GM23338 (cell line): ENCODE results near the gene CTTN. TPM values are rescaled to one million over a fixed set of nuclear protein-coding genes. Genes with fewer than 3 reads are reported as not detected.

ENCODE experiments used
- ATAC-seq: fragments of 200-7000 bp; cut with Tn5 transposase; 3 replicates; pipeline ENCODE4 v1.9.1; 2020
- DNase-seq: peaks from one replicate; pipeline ENCODE4 v3.0.0-alpha.2; 2015; ENCODE audit warnings: low spot score
- H2AFZ ChIP-seq: fragments of 200-600 bp; sonication (generic); 2 replicates; pipeline ENCODE4 v1.8.0; 2016; ENCODE audit warnings: antibody characterized with exemption, mild to moderate bottlenecking, moderate library complexity
- H3F3A ChIP-seq: fragments of 200-600 bp; sonication (generic); replicated peaks from 2 replicates; pipeline ENCODE4 v1.8.0; 2017; ENCODE audit warnings: antibody characterized with exemption, mixed run types, low read depth
- H3K27ac ChIP-seq: fragments of 200-600 bp; sonication (generic); 2 replicates; pipeline ENCODE4 v1.6.1; 2016; ENCODE audit warnings: low read depth
- H3K27me3 ChIP-seq: fragments of 200-600 bp; sonication (generic); 2 replicates; pipeline ENCODE4 v1.8.0; 2016; ENCODE audit warnings: mild to moderate bottlenecking, mixed run types, moderate library complexity; ENCODE audit not compliant: insufficient read depth
- H3K36me3 ChIP-seq: fragments of 200-600 bp; sonication (generic); 2 replicates; pipeline ENCODE4 v1.8.0; 2016; ENCODE audit warnings: mild to moderate bottlenecking; ENCODE audit not compliant: insufficient read depth
- H3K4me1 ChIP-seq: fragments of 200-600 bp; sonication (generic); 2 replicates; pipeline ENCODE4 v1.8.0; 2016; ENCODE audit warnings: mild to moderate bottlenecking, moderate library complexity; ENCODE audit not compliant: insufficient read depth
- H3K4me2 ChIP-seq: fragments of 200-600 bp; sonication (generic); 2 replicates; pipeline ENCODE4 v1.7.1; 2017; ENCODE audit warnings: mixed run types
- H3K4me3 ChIP-seq: fragments of 200-600 bp; sonication (generic); 2 replicates; pipeline ENCODE4 v1.6.1; 2016; ENCODE audit warnings: mixed run types
- H3K79me2 ChIP-seq: fragments of 200-600 bp; sonication (generic); replicated peaks from 2 replicates; pipeline ENCODE4 v1.8.0; 2017; ENCODE audit warnings: mild to moderate bottlenecking; ENCODE audit not compliant: insufficient read depth
- H3K9me2 ChIP-seq: fragments of 200-600 bp; sonication (generic); 2 replicates; pipeline ENCODE4 v1.8.0; 2017; ENCODE audit not compliant: insufficient read depth
- H4K20me1 ChIP-seq: fragments of 200-600 bp; sonication (generic); replicated peaks from 2 replicates; pipeline ENCODE4 v1.8.0; 2017; ENCODE audit warnings: mild to moderate bottlenecking; ENCODE audit not compliant: insufficient read depth
- H3K27ac Mint-ChIP-seq: 2 replicates; pipeline ENCODE4 v1.8.0; 2020; ENCODE audit warnings: inconsistent platforms, mild to moderate bottlenecking, moderate library complexity, mixed read lengths
- H3K27me3 Mint-ChIP-seq: 3 replicates; pipeline ENCODE4 v1.8.0; 2022; ENCODE audit warnings: low read depth, mild to moderate bottlenecking, moderate library complexity, mixed read lengths, inconsistent platforms; ENCODE audit not compliant: insufficient read depth, poor library complexity
- H3K36me3 Mint-ChIP-seq: 3 replicates; pipeline ENCODE4 v1.8.0; 2021; ENCODE audit warnings: low read depth, mild to moderate bottlenecking, inconsistent platforms, moderate library complexity, mixed read lengths
- H3K4me1 Mint-ChIP-seq: 3 replicates; pipeline ENCODE4 v1.8.0; 2020; ENCODE audit warnings: mild to moderate bottlenecking, inconsistent platforms, mixed read lengths
- H3K4me3 Mint-ChIP-seq: 3 replicates; pipeline ENCODE4 v1.8.0; 2021; ENCODE audit warnings: moderate library complexity, mild to moderate bottlenecking, inconsistent platforms, mixed read lengths
- H3K9me3 Mint-ChIP-seq: 3 replicates; pipeline ENCODE4 v1.8.0; 2020; ENCODE audit warnings: moderate library complexity, mild to moderate bottlenecking, inconsistent platforms, mixed read lengths
- CREB1 ChIP-seq: fragments of 250-450 bp; sonication (Bioruptor Pico); IDR thresholded peaks from 2 replicates; pipeline ENCODE4 v1.5.0; 2020; ENCODE audit warnings: low read depth, mild to moderate bottlenecking, moderate library complexity
- EZH2 ChIP-seq: fragments of 200-600 bp; sonication (generic); IDR thresholded peaks from one replicate; pipeline ENCODE4 v1.8.0; 2017; ENCODE audit warnings: antibody characterized with exemption, mild to moderate bottlenecking, low read depth; ENCODE audit not compliant: unreplicated experiment
- EZH2phosphoT487 ChIP-seq: fragments of 200-600 bp; sonication (generic); IDR thresholded peaks from one replicate; pipeline ENCODE4 v1.8.1; 2018; ENCODE audit warnings: antibody characterized with exemption; ENCODE audit not compliant: unreplicated experiment
- JUNB ChIP-seq: IDR thresholded peaks from one replicate; pipeline ENCODE4 v1.6.1; 2016; ENCODE audit warnings: antibody characterized with exemption; ENCODE audit not compliant: unreplicated experiment
- NANOG ChIP-seq: IDR thresholded peaks from 2 replicates; pipeline ENCODE4 v1.6.1; 2016; ENCODE audit warnings: antibody characterized with exemption, borderline replicate concordance
- POLR2AphosphoS5 ChIP-seq: IDR thresholded peaks from 2 replicates; pipeline ENCODE4 v1.6.1; 2016; ENCODE audit warnings: antibody characterized with exemption, low read depth
- STAT1 ChIP-seq: IDR thresholded peaks from one replicate; pipeline ENCODE4 v1.6.1; 2016; ENCODE audit warnings: antibody characterized with exemption; ENCODE audit not compliant: unreplicated experiment
- ZNF114 ChIP-seq: fragments of 250-450 bp; sonication (Bioruptor Pico); IDR thresholded peaks from 2 replicates; pipeline ENCODE4 v1.5.0; 2020; ENCODE audit warnings: mild to moderate bottlenecking, moderate library complexity
- ZNF331 ChIP-seq: fragments of 250-450 bp; sonication (Bioruptor Pico); IDR thresholded peaks from 2 replicates; pipeline ENCODE4 v1.5.0; 2020; ENCODE audit warnings: low read depth, mild to moderate bottlenecking, moderate library complexity
- polyA plus RNA-seq: library from polyadenylated mRNA; unstranded; fragments of >200 nt; fragmentation: Nextera tagmentation; extraction: Ambion mirVana; gene quantifications from 2 replicates; pipeline ENCODE4 v1.2.1, GENCODE V29; 2016
- total RNA-seq: library from RNA; depleted of rRNA; stranded (reverse); fragments of >200 nt; shearing (Covaris generic); gene quantifications from 2 replicates; pipeline ENCODE4 v1.2.3, GENCODE V29; 2014
- TF ChIP-seq, protein P1 (sequence below): IDR thresholded peaks from 2 replicates; pipeline ENCODE4 v1.6.1; 2016; ENCODE audit warnings: antibody characterized with exemption
- TF ChIP-seq, protein P2 (sequence below): IDR thresholded peaks from one replicate; pipeline ENCODE4 v1.6.1; 2018; ENCODE audit warnings: antibody characterized with exemption; ENCODE audit not compliant: unreplicated experiment
- TF ChIP-seq, protein P3 (sequence below): fragments of 250-450 bp; sonication (Bioruptor Pico); IDR thresholded peaks from 2 replicates; pipeline ENCODE4 v1.5.0; 2020; ENCODE audit warnings: mild to moderate bottlenecking, moderate library complexity
- TF ChIP-seq, protein P4 (sequence below), 2 experiments: fragments of 200-600 bp in 1 of 2; sonication (generic) in 1 of 2; conservative IDR thresholded peaks; 2 replicates each; pipeline versions ENCODE4 v1.5.1 to v1.6.1; 2016 to 2017; ENCODE audit warnings: antibody characterized with exemption in 2 of 2, low read depth in 2 of 2, mild to moderate bottlenecking in 2 of 2, moderate library complexity in 1 of 2

The CTTN gene
- total and polyA plus RNA-seq, 2 experiments from 2014 or later, result 163 to 343 TPM

DNA sequence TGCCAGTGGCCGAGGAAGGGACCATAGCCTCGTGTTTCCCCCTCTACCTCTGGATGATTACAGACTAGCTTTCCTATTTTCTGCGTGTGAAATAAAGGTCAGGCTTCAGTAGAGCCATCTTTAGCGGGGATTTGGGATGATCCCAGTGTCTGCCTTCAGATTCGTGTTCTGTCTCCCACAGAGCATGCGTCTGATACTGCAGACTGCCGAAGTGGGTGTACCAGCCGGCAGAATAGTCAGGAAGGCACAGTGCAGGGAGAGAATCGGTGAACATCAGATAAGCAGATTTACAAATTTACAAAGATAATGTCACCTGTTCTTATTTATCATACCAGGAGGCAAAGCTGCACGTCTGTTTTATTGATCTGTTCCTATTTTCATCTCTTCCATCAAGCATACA is 11.1 kb downstream of the CTTN start:
- H3K4me3 Mint-ChIP-seq, result no peak overlapping the region
- Histone ChIP-seq H3K4me1 (no peaks in the 10 kb centered on the region), H3F3A (peaks cover 11% of the 10 kb centered on the region), H3K36me3 (peaks cover 68% of the 10 kb centered on the region), H3K4me2 (no peak overlapping the region), H2AFZ (no peak overlapping the region), H4K20me1 (peaks cover 15% of the 10 kb centered on the region), H3K27ac (no peak overlapping the region), H3K79me2 (peaks cover 28% of the 10 kb centered on the region), H3K4me3 (no peak overlapping the region), H3K27me3 (no peaks in the 10 kb centered on the region), H3K9me2 (no peaks in the 10 kb centered on the region)
- peaks cover 79% of the 10 kb centered on the region for H3K36me3 Mint-ChIP-seq
- ATAC-seq, result no peak
- no peaks in the 10 kb centered on the region for H3K4me1 Mint-ChIP-seq
- no peaks in the 10 kb centered on the region for H3K9me3 Mint-ChIP-seq
- TF ChIP-seq NANOG (no peak), JUNB (no peak), POLR2AphosphoS5 (no peak), CREB1 (CRISPR knock-in tag) (no peak), ZNF114 (no peak), STAT1 (no peak), EZH2phosphoT487 (no peak), EZH2 (no peak), ZNF331 (CRISPR knock-in tag) (no peak)
- TF ChIP-seq, protein P1, sequence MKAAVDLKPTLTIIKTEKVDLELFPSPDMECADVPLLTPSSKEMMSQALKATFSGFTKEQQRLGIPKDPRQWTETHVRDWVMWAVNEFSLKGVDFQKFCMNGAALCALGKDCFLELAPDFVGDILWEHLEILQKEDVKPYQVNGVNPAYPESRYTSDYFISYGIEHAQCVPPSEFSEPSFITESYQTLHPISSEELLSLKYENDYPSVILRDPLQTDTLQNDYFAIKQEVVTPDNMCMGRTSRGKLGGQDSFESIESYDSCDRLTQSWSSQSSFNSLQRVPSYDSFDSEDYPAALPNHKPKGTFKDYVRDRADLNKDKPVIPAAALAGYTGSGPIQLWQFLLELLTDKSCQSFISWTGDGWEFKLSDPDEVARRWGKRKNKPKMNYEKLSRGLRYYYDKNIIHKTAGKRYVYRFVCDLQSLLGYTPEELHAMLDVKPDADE, result no peak
- TF ChIP-seq, protein P2, sequence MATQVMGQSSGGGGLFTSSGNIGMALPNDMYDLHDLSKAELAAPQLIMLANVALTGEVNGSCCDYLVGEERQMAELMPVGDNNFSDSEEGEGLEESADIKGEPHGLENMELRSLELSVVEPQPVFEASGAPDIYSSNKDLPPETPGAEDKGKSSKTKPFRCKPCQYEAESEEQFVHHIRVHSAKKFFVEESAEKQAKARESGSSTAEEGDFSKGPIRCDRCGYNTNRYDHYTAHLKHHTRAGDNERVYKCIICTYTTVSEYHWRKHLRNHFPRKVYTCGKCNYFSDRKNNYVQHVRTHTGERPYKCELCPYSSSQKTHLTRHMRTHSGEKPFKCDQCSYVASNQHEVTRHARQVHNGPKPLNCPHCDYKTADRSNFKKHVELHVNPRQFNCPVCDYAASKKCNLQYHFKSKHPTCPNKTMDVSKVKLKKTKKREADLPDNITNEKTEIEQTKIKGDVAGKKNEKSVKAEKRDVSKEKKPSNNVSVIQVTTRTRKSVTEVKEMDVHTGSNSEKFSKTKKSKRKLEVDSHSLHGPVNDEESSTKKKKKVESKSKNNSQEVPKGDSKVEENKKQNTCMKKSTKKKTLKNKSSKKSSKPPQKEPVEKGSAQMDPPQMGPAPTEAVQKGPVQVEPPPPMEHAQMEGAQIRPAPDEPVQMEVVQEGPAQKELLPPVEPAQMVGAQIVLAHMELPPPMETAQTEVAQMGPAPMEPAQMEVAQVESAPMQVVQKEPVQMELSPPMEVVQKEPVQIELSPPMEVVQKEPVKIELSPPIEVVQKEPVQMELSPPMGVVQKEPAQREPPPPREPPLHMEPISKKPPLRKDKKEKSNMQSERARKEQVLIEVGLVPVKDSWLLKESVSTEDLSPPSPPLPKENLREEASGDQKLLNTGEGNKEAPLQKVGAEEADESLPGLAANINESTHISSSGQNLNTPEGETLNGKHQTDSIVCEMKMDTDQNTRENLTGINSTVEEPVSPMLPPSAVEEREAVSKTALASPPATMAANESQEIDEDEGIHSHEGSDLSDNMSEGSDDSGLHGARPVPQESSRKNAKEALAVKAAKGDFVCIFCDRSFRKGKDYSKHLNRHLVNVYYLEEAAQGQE, result no peak
- TF ChIP-seq, protein P3, sequence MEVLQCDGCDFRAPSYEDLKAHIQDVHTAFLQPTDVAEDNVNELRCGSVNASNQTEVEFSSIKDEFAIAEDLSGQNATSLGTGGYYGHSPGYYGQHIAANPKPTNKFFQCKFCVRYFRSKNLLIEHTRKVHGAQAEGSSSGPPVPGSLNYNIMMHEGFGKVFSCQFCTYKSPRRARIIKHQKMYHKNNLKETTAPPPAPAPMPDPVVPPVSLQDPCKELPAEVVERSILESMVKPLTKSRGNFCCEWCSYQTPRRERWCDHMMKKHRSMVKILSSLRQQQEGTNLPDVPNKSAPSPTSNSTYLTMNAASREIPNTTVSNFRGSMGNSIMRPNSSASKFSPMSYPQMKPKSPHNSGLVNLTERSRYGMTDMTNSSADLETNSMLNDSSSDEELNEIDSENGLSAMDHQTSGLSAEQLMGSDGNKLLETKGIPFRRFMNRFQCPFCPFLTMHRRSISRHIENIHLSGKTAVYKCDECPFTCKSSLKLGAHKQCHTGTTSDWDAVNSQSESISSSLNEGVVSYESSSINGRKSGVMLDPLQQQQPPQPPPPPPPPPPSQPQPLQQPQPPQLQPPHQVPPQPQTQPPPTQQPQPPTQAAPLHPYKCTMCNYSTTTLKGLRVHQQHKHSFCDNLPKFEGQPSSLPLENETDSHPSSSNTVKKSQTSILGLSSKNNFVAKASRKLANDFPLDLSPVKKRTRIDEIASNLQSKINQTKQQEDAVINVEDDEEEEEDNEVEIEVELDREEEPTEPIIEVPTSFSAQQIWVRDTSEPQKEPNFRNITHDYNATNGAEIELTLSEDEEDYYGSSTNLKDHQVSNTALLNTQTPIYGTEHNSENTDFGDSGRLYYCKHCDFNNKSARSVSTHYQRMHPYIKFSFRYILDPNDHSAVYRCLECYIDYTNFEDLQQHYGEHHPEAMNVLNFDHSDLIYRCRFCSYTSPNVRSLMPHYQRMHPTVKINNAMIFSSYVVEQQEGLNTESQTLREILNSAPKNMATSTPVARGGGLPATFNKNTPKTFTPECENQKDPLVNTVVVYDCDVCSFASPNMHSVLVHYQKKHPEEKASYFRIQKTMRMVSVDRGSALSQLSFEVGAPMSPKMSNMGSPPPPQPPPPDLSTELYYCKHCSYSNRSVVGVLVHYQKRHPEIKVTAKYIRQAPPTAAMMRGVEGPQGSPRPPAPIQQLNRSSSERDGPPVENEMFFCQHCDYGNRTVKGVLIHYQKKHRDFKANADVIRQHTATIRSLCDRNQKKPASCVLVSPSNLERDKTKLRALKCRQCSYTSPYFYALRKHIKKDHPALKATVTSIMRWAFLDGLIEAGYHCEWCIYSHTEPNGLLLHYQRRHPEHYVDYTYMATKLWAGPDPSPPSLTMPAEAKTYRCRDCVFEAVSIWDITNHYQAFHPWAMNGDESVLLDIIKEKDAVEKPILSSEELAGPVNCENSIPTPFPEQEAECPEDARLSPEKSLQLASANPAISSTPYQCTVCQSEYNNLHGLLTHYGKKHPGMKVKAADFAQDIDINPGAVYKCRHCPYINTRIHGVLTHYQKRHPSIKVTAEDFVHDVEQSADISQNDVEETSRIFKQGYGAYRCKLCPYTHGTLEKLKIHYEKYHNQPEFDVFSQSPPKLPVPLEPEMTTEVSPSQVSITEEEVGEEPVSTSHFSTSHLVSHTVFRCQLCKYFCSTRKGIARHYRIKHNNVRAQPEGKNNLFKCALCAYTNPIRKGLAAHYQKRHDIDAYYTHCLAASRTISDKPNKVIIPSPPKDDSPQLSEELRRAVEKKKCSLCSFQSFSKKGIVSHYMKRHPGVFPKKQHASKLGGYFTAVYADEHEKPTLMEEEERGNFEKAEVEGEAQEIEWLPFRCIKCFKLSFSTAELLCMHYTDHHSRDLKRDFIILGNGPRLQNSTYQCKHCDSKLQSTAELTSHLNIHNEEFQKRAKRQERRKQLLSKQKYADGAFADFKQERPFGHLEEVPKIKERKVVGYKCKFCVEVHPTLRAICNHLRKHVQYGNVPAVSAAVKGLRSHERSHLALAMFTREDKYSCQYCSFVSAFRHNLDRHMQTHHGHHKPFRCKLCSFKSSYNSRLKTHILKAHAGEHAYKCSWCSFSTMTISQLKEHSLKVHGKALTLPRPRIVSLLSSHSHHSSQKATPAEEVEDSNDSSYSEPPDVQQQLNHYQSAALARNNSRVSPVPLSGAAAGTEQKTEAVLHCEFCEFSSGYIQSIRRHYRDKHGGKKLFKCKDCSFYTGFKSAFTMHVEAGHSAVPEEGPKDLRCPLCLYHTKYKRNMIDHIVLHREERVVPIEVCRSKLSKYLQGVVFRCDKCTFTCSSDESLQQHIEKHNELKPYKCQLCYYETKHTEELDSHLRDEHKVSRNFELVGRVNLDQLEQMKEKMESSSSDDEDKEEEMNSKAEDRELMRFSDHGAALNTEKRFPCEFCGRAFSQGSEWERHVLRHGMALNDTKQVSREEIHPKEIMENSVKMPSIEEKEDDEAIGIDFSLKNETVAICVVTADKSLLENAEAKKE (CRISPR knock-in tag), result no peak
- TF ChIP-seq, protein P4, sequence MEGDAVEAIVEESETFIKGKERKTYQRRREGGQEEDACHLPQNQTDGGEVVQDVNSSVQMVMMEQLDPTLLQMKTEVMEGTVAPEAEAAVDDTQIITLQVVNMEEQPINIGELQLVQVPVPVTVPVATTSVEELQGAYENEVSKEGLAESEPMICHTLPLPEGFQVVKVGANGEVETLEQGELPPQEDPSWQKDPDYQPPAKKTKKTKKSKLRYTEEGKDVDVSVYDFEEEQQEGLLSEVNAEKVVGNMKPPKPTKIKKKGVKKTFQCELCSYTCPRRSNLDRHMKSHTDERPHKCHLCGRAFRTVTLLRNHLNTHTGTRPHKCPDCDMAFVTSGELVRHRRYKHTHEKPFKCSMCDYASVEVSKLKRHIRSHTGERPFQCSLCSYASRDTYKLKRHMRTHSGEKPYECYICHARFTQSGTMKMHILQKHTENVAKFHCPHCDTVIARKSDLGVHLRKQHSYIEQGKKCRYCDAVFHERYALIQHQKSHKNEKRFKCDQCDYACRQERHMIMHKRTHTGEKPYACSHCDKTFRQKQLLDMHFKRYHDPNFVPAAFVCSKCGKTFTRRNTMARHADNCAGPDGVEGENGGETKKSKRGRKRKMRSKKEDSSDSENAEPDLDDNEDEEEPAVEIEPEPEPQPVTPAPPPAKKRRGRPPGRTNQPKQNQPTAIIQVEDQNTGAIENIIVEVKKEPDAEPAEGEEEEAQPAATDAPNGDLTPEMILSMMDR (conservative IDR thresholded peaks at IDR 0.05; ENCODE audit: low read depth in 2 of 2), result no peak
- H3K27ac Mint-ChIP-seq, result no peak overlapping the region
- no peak for DNase-seq
- H3K27me3 Mint-ChIP-seq, result peaks cover 6% of the 10 kb centered on the region
